B cell (primary cell): ENCODE measurements around the gene EXOSC10. TPM values are rescaled to one million over a fixed set of nuclear protein-coding genes. Genes with fewer than 3 reads are reported as not detected.

ENCODE experiments used
- ATAC-seq: fragments of 200-7000 bp; cut with Tn5 transposase; one replicate; pipeline ENCODE4 v1.10.0; 2021; ENCODE audit warnings: low read depth, mild to moderate bottlenecking, moderate number of reproducible peaks, moderate library complexity
- CTCF ChIA-PET: fragments of 350-600 bp; sonication (Branson Sonifier 250); formaldehyde crosslinking; loops from one replicate; lab custom pipeline; 2021; ENCODE audit warnings: antibody characterized with exemption, inconsistent platforms; lab: Charles Lee
- POLR2A ChIA-PET: fragments of 350-600 bp; sonication (Branson Sonifier 250); formaldehyde crosslinking; loops from one replicate; lab custom pipeline; 2021; ENCODE audit warnings: antibody characterized with exemption; lab: Charles Lee
- DNase-seq: peaks from one replicate; pipeline ENCODE4 v3.0.0; 2013
- H2AFZ ChIP-seq: 2 replicates; pipeline ENCODE4 v1.6.1; 2012; ENCODE audit warnings: mild to moderate bottlenecking, low read depth, low read length; ENCODE audit not compliant: insufficient read depth, poor library complexity, severe bottlenecking
- H3K27ac ChIP-seq, 2 donors: 1 replicate in 1 of 2; 2 replicates in 1 of 2; pipeline ENCODE4 v1.5.1; 2012 to 2013; ENCODE audit warnings: low read length in 2 of 2, mild to moderate bottlenecking in 2 of 2, moderate library complexity in 1 of 2
- H3K27me3 ChIP-seq, 4 experiments: fragments of 200-600 bp in 1 of 4; sonication (generic) in 1 of 4; replicated peaks in 1 of 4; 1 replicate in 2 of 4; 2 replicates in 2 of 4; pipeline versions ENCODE4 v1.6.1 to v1.7.0; 2013 to 2016; ENCODE audit warnings: low read length in 3 of 4, mild to moderate bottlenecking in 2 of 4, mixed read lengths in 1 of 4, moderate library complexity in 1 of 4; ENCODE audit not compliant: insufficient read depth in 4 of 4, control insufficient read depth in 3 of 4; ENCODE audit errors: control extremely low read depth in 1 of 4
- H3K36me3 ChIP-seq, 2 experiments: replicated peaks in 1 of 2; 1 replicate in 1 of 2; 2 replicates in 1 of 2; pipeline versions ENCODE4 v1.6.1 to v1.7.1; 2013; ENCODE audit warnings: low read length in 1 of 2; ENCODE audit not compliant: insufficient read depth in 2 of 2, control insufficient read depth in 1 of 2; ENCODE audit errors: control extremely low read depth in 1 of 2, extremely low read depth in 1 of 2
- H3K4me1 ChIP-seq, 2 donors: fragments of 200-600 bp in 1 of 2; sonication (generic) in 1 of 2; 1 replicate in 1 of 2; 2 replicates in 1 of 2; pipeline versions ENCODE4 v1.5.1 to v1.6.1; 2013 to 2017; ENCODE audit warnings: low read length in 2 of 2; ENCODE audit not compliant: control insufficient read depth in 2 of 2, insufficient read depth in 2 of 2
- H3K4me2 ChIP-seq: replicated peaks from 2 replicates; pipeline ENCODE3; 2012; ENCODE audit warnings: mild to moderate bottlenecking, low read depth, low read length; ENCODE audit not compliant: poor library complexity, severe bottlenecking
- H3K4me3 ChIP-seq, 5 experiments: fragments of 200-600 bp in 1 of 5; sonication (generic) in 1 of 5; 1 replicate in 3 of 5; 2 replicates in 2 of 5; pipeline versions ENCODE4 v1.5.1 to v1.7.0; 2011 to 2016; ENCODE audit warnings: low read length in 4 of 5, mild to moderate bottlenecking in 4 of 5, low read depth in 2 of 5, control low read depth in 1 of 5, moderate library complexity in 1 of 5; ENCODE audit not compliant: insufficient read depth in 1 of 5; ENCODE audit errors: control extremely low read depth in 1 of 5, extremely low read depth in 1 of 5
- H3K79me2 ChIP-seq: fragments of 200-600 bp; sonication (generic); one replicate; pipeline ENCODE4 v1.6.0; 2016; ENCODE audit warnings: low read length; ENCODE audit not compliant: control insufficient read depth, insufficient read depth
- H3K9ac ChIP-seq: fragments of 200-600 bp; sonication (generic); 2 replicates; pipeline ENCODE4 v1.6.1; 2017; ENCODE audit warnings: mild to moderate bottlenecking, low read length, moderate library complexity
- H3K9me3 ChIP-seq, 3 donors: one replicate each; pipeline versions ENCODE4 v1.6.1 to v1.7.1; 2013; ENCODE audit warnings: low read length in 2 of 3; ENCODE audit not compliant: control insufficient read depth in 2 of 3, insufficient read depth in 1 of 3; ENCODE audit errors: control extremely low read depth in 1 of 3
- H4K20me1 ChIP-seq: 2 replicates; pipeline ENCODE4 v1.6.0; 2012; ENCODE audit warnings: mild to moderate bottlenecking, low read length; ENCODE audit not compliant: insufficient read depth, control insufficient read depth, poor library complexity, severe bottlenecking
- H3K27ac Mint-ChIP-seq: one replicate; pipeline ENCODE4 v1.8.0; 2021; ENCODE audit warnings: mixed read lengths
- H3K27me3 Mint-ChIP-seq: one replicate; pipeline ENCODE4 v1.8.0; 2021; ENCODE audit warnings: mixed read lengths
- H3K4me1 Mint-ChIP-seq: one replicate; pipeline ENCODE4 v1.8.0; 2021; ENCODE audit warnings: mixed read lengths
- H3K4me3 Mint-ChIP-seq: one replicate; pipeline ENCODE4 v1.8.0; 2021; ENCODE audit warnings: mixed read lengths
- H3K9me3 Mint-ChIP-seq: one replicate; pipeline ENCODE4 v1.8.0; 2022; ENCODE audit warnings: mixed read lengths; ENCODE audit not compliant: insufficient read depth
- CTCF ChIP-seq: fragments of 200-600 bp; IDR thresholded peaks from one replicate; pipeline ENCODE4 v1.8.0; 2022; ENCODE audit warnings: antibody characterized with exemption, mild to moderate bottlenecking
- EZH2 ChIP-seq: IDR thresholded peaks from 2 replicates; pipeline ENCODE4 v1.6.1; 2012; ENCODE audit warnings: borderline replicate concordance, low read depth, mild to moderate bottlenecking, moderate library complexity, low read length; ENCODE audit not compliant: insufficient read depth, poor library complexity, severe bottlenecking
- WGBS: methylation state at CpG from one replicate; pipeline ENCODE4 v1.1.5; 2013; ENCODE audit warnings: missing lambda C conversion rate; ENCODE audit not compliant: insufficient coverage; 5-methylcytosine and 5-hydroxymethylcytosine counted together
- intact Hi-C: fragments of 100-400 bp; cut with micrococcal nuclease; formaldehyde crosslinking; loops from one replicate; pipeline ENCODE4 v1.10.0; 2022
- polyA plus RNA-seq: library from polyadenylated mRNA; depleted of rRNA; stranded (reverse); fragments of >200 nt; gene quantifications from 2 replicates; pipeline ENCODE4 v1.2.3, GENCODE V29; 2012
- total RNA-seq, 2 donors: library from RNA; stranded (reverse); fragments of 120-200 nt in 1 of 2; gene quantifications; 1 replicate in 1 of 2; 2 replicates in 1 of 2; pipeline versions ENCODE4 v1.2.3 to v1.2.4, GENCODE V29; 2013 to 2022

Gene EXOSC10
- total and polyA plus RNA-seq, 2 donors (not counting 1 experiment from before 2014, with no cell fraction given): 83.4 to 119 TPM

GRCh38 chr1:11143401-11143800, 43.7 kb upstream of the EXOSC10 start:
- no peaks in the 10 kb centered on the region for H3K4me1 ChIP-seq
- no CpG with 5 or more reads among the region's 5 CpGs for WGBS
- H3K27ac Mint-ChIP-seq: no peak overlapping the region
- no peak overlapping the region for H3K4me2 ChIP-seq
- no peak overlapping the region for H3K4me3 ChIP-seq
- no peaks in the 10 kb centered on the region for H3K9me3 Mint-ChIP-seq
- H3K27me3 Mint-ChIP-seq: no peaks in the 10 kb centered on the region
- H3K27ac ChIP-seq: no peak overlapping the region
- ChIA-PET CTCF (no interaction called here), POLR2A (no interaction called here)
- no peak overlapping the region for H2AFZ ChIP-seq
- peaks cover 0 to 69% of the 10 kb centered on the region in 2 experiments for H3K36me3 ChIP-seq
- no peaks in the 10 kb centered on the region for H4K20me1 ChIP-seq
- H3K27me3 ChIP-seq: no peaks in the 10 kb centered on the region
- no peak overlapping the region for H3K9ac ChIP-seq
- intact Hi-C loops: no loop called here
- no peak overlapping the region for H3K4me3 Mint-ChIP-seq
- no peaks in the 10 kb centered on the region for H3K4me1 Mint-ChIP-seq
- no peaks in the 10 kb centered on the region for H3K79me2 ChIP-seq
- DNase-seq (no peak), ATAC-seq (no peak)
- TF ChIP-seq CTCF: no peak
- no peak for TF ChIP-seq EZH2
- H3K9me3 ChIP-seq: no peaks in the 10 kb centered on the region

GRCh38 chr1:11142618-11143391, 43.1 kb upstream of the EXOSC10 start:
- Mint-ChIP-seq H3K4me1 (no peaks in the 10 kb centered on the region), H3K27ac (no peak overlapping the region), H3K4me3 (no peak overlapping the region), H3K27me3 (no peaks in the 10 kb centered on the region), H3K9me3 (no peaks in the 10 kb centered on the region)
- intact Hi-C loops: no loop called here
- Histone ChIP-seq H3K36me3 (peaks cover 0 to 69% of the 10 kb centered on the region in 2 experiments), H3K4me1 (no peaks in the 10 kb centered on the region), H2AFZ (no peak overlapping the region), H3K4me3 (no peak overlapping the region), H3K4me2 (no peak overlapping the region), H3K79me2 (no peaks in the 10 kb centered on the region), H4K20me1 (no peaks in the 10 kb centered on the region), H3K9ac (no peak overlapping the region), H3K9me3 (no peaks in the 10 kb centered on the region), H3K27me3 (no peaks in the 10 kb centered on the region), H3K27ac (no peak overlapping the region)
- CTCF ChIA-PET: no interaction called here
- ATAC-seq: no peak
- 100% methylated on average over 2 of the region's 4 CpGs for WGBS
- DNase-seq: no peak
- POLR2A ChIA-PET: no interaction called here
- no peak for TF ChIP-seq EZH2
